Measurements from ENCODE around the gene ABCC3.

The ABCC3 gene

DNA sequence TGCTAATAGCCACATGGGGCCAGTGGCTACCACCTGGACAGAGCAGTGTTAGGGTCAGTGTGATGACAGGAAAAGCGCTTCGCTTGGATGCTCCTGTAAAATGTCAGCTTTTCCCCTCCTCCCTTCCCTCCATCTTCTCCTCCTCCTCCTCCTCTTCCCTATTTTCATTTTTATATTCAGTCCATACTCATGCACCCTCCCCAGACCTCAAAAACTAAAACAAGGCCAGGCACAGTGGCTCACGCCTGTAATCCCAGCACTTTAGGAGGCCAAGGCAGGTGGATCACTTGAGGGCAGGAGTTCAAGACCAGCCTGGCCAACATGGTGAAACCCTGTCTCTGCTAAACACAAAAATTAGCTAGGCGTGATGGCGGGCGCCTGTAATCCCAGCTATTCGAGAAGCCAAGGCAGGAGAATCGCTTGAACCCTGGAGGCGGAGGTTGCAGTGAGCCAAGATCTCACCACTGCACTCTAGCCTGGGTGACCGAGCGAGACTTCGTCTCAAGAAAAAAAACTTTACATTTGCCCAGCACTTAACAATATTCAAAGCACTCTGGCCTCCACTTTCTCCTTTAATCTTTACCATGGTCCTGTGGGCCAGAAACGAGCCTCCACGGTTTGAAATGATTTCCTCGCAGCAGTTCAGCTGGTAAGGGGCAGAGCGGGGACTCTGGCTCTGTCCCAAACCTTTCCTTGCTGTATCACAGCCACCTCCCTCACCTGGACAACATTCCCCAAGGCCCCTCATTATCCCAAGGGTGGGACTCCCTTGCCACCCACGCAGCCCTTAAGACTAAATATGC is 51.2 kb downstream of the ABCC3 start:
- no peak for DNase-seq

DNA sequence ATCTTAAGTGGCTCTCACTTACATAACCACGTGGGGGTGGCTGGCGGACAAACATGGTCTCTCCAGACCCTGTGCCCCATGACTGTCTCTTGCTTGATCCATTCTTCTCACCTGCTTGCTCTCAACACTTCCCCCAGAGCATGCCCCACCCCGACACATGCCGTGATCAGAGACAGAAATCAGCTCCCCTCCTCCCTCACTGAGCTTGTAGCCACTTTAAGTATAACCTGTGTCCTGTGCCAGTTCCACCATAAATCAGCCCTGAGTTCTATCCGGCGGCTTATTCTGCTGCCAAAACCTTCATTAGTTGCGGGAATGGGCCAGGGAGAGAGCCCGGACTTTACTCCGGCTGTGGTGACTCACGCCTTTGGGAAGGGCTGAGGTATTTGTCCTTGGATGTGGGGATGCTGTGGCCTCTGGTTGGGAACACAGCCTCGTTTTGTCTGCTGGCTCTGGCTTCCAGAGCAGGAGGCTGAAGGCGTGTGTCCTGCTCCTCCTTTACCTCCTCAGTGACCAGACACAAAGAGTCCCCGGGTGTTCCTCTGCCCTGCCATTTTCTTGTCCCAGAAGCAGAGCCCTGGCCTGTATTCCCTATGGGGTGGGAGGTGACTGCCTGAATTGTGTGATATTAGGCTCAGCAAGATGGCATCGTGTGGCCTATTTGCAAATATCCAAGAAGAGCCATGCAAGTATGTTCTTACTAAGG is 52.0 kb downstream of the ABCC3 start:
- DNase-seq: no peak

DNA sequence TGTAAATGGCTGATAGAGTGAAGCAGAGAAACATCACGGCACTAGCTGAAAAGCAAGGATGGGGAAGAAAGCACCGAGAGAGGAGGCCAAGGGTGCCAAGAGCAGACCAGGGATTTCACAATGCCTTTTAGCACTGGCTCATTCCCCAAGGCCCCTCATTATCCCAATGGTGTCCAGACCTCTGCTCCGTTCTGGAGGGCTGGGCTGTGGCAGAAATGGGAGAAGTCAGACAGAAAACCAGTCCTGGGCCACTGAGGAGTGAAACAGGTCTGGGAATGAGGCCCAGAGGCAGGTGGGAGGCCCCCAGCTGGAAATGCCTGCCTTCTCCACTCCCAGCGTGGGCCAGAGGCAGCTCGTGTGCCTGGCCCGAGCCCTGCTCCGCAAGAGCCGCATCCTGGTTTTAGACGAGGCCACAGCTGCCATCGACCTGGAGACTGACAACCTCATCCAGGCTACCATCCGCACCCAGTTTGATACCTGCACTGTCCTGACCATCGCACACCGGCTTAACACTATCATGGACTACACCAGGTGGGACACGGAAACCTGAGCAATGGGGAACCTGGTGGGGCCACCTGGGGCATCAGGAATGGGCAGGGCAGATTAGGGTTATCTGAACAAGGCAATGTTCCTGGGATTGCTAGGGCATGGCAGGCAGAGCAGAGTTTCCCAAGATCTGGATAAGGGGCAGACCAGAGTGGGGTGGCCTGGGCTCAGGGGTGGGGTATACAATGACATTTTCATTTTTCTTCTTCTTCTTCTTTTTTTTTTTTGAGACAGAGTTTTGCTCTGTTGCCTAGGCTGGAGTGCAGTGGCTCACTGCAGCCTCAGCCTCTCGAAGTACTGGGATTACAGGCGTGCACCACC is 52.8 kb downstream of the ABCC3 start:
- no peak for DNase-seq

DNA sequence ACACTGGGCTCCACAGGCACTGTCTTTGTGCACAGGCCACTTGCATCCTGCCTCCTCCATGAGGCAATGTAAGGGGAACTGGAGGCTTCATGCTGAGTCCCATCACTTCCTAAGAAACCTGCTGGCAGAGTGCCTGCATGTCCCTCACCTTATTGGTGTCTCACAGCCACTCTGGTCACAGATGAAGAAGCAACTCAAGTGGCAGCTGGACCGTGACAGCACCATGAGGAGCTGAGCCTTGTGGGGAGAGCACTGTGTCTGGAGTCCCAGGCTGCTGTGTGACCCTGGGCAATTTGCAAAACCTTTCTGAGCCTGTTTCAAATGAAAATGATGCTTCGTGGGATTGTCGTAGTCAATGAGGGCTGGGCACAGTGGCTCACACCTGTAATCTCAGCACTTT is 53.6 kb downstream of the ABCC3 start:
- DNase-seq: no peak

DNA sequence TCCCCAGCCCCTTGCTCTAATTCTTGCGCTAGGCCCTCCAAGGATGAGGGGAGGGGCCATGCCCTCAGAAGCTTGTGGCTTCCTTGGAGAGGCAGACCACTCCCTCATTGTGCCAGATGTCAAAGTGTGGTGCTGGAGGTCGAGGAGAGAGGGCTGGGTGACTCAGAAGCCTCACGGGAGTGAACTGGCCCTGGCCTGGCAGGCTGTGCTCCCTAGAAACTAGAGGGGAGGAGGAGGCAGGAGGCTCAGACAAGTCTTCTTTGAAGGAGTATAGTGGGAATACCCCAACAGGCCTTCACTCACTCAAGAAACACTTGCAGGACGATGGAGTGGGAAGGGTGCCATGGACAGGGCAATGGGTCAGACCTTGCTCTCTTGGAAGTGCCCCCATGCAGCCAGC is 54.6 kb downstream of the ABCC3 start:
- DNase-seq: no peak

DNA sequence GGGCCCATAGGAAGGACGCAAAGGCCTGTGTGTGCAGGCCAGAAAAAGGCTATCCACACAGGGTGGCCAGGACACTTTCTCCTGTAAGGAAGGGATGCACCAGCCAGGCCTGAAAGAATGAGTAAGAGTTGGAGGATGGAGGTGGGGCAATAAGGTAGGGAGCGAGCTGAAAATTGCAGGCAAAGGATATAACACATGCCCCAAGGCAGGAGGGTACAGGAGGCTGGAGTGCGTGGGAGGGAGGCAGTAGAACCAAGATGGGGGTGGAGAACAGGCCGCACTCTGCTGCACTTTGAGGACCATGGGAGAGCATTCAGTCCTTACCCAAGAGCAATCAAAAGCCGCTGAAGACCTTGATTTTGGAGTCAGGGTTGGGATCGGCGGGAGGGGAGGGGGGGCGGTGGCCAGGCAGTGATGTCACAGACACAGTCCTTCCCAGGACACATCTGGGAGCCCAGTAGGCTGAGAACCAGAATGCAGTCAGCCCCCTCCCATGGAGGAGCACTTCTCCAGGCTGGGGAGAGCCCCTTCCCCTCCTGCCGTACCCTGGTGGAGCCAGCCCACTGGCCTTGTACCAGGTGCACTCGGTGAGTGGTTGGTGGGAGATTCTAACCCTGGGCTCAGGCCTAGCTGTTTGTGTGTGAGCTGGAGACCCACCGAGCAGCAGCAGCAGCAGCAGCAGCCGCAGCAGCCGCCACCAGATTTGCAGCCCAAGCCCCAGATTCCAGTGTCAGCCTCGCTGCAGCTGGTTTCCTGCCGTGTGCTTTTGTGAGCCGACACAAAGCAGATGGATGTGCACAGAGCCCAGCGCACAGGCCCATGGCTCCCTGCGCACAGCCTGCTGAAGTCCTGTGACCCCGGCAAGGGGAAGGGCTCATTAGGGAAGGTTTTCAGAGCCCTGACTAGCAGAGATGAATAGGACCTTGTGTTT is 55.5 kb downstream of the ABCC3 start:
- DNase-seq: no peak

DNA sequence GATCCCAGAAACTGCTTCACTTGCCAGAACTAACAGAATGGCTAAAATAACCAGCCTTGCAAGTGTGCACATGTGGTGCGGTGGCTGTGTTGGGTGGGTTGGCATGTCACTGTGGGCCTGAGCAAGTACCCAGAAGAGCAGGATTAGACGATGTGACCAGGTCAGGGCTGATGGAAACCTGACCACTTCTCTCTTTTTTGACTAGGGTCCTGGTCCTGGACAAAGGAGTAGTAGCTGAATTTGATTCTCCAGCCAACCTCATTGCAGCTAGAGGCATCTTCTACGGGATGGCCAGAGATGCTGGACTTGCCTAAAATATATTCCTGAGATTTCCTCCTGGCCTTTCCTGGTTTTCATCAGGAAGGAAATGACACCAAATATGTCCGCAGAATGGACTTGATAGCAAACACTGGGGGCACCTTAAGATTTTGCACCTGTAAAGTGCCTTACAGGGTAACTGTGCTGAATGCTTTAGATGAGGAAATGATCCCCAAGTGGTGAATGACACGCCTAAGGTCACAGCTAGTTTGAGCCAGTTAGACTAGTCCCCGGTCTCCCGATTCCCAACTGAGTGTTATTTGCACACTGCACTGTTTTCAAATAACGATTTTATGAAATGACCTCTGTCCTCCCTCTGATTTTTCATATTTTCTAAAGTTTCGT is 56.3 kb downstream of the ABCC3 start:
- no peak for DNase-seq

DNA sequence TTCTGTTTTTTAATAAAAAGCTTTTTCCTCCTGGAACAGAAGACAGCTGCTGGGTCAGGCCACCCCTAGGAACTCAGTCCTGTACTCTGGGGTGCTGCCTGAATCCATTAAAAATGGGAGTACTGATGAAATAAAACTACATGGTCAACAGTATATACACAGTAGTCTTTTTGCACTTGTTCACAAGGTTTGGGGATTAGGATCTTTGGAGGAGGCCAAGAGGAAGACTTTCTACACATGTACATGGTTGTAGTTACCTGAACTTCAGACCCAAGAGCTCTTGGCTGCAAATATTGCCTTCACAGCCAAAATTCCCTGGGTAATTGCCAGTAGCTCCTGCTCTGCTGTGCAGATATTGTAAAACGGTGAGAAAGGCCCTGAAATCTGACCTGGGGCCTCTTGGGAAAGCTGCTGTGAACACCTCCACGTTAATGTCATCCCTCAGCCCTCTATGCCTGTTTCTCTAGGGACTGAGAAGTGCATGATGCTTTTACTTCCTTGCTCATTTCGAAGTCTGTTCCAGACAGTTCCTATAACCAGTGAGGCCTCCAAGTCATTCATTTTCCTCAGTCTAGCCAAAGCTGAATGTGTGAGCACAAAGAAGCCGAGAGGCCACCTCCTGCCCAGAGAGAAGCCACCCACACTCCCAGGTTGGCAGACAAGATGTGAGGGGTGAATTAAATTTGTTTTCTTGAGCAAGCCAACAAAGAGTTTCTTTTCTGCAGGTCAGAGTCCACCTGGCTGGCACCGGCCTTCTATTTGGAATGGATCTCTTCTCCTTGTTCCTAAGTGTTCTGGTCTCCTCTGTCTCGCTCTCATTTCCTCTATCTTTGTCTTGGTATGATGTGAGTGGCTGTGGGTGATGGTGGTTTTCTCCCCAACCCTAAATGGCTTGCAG is 57.1 kb downstream of the ABCC3 start:
- DNase-seq: no peak

DNA sequence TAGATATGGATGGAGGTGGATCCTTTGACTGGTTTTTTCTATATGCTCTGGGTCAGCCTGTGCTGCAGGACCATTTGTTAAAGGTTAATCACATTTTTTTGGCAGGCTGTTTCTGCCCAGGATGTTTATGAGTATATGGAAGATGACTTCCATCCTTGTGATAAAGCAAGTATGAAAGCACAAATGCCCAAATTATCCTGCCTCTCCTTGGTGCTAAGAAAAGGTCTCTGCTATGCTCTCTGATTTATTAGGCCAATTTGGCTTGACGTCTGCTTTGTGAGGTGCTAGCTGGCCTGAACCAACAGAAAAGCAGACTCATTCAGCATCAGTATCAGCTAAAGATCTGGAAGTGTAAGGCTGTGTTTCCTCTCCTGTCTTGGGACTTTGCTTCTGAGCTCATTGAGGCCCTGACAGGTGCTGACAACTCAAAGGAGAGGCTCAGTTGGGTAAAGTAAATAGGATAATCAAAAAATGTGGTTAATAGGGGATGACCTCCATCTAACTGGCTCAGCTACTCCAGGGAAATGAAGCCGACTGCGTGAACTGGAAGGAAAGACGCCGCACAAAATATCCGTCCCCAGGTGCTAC is 57.9 kb downstream of the ABCC3 start:
- DNase-seq: no peak

DNA sequence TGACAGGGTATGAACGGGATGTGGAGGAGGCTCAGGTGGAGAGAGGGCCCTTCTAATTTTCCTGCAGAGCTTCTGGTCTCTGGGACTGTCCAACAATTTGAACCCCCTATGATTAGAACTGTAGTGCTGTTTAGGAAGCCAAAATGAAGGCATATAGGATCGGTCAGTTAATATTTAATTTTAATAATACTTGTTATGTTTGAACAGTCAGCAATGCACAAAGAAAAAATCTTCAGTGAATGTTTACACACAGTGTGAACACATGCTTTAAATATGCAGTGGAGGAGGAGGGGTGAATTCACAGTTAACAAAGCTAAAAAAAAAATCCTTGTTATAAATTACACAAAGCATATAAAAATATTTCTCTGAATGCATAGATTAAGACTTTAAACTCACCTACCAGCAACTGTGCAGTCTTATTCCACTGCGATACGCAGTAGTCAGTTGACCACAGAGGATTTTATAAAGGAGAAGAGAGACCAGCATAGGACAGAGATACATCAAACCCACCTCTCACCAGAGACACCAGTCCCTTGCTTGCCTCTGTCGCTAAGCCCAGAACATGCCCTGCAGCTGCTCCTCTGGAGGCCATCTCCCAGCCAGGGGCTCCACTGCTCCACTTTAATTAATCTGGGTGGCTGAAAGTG is 58.5 kb downstream of the ABCC3 start:
- no peak for DNase-seq

DNA sequence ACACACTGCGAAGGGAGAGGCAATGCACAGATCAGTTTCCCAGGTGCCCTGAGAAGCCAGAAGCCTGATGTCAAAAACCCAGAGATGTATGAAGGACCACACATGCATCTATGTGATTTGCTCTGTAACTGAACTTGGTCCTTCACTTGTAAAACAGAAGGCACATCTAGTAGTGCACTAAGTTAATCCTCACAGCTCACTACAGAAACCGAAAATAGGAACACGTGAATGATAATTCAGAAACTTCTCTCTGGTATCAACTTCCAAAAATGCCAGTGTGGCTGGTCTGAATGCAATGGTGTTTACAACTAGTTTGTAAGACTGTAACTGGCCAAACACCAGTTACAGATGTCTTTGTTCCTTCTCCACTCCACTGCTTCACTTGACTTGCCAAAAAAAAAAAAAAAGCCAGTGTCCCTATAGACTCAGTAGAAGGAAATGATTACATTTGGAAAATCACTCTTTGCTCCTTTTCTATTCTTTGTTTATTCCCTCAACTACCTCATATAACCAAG is 61.7 kb downstream of the ABCC3 start:
- DNase-seq: no peak

DNA sequence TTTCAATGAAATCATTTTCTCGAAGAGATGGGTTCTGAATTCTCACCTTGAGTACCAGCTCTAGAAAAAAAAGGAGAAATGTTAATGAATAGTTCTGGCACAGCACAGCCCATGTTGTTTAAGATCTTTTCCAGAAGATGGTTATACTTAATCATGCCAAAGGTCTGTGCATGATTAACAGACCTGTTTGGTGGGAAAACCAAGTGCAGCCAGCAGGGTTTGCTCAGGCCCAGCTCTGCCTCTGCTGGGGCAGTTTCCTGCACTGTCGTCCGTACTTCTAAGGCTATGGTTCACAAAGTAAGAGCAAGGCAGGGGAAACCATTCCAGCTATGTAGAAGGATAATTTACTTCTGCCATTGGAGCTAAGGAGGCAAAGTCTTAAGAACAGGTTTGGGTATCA is 62.4 kb downstream of the ABCC3 start:
- no peak for DNase-seq

DNA sequence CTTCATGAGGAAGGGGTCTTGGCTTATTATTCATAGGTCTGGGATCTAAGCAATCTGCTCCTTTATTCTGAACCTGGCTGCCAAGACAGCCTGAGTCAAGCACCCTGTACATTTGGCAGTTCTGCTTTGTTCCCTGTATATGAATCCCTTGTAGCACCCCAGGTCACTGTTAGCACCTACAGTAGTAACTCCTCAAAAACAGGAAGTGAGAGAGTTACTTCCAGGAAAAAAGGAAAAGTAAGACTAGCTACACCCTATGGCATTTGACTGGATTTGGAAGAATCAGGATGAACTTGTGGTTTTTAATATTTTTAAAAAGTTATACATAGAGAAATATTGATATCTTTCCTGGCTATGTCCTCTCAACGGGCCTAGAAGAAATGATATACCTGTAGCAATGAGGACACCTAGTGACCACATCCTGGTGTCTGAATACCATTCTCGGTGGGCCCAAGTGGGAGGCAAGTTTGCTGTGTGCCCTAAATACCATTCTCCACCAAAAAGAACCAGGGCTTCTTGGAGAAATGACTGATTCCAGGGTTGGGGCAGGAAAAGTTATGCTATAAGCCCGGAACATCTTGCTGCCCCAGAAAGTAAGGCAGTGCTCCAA is 63.1 kb downstream of the ABCC3 start:
- DNase-seq: no peak

DNA sequence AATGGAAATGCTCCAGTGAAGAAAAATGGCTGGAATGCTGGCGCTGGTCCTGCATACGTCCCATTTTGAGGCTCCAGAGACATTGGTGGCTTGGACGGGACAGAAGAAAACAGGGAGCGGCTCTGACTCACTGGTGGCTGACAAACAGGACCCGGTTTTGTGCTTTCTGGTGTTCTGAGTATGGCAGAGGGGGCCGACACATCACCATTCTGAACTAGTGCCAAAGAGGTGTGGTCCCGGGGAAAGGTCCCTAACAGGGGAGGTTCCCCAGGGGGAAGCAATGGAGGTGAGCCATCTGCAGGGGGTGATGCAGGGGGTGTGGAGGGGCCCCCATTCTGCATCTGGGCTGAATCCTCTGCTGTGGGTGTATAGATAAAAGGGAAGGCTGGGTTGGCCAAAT is 64.7 kb downstream of the ABCC3 start:
- no peak for DNase-seq

DNA sequence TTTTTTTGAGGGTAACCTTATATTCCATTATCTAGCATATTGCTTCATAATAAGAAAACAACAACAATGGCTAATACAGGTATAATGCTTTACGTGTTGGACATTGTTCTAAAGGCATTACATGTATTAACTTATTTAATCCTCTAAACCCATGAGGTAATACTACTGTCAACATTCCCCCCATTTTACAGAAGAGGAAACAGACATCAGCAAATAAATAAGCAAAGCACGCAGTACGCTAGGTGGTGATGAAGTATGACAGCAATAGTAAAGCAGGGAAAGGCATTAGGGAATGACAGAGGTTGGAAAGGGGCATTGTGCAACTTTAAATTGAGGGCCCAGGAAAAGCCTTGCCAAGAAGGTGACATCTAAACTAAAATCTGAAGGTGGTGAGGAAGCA is 68.5 kb downstream of the ABCC3 start:
- DNase-seq: no peak

DNA sequence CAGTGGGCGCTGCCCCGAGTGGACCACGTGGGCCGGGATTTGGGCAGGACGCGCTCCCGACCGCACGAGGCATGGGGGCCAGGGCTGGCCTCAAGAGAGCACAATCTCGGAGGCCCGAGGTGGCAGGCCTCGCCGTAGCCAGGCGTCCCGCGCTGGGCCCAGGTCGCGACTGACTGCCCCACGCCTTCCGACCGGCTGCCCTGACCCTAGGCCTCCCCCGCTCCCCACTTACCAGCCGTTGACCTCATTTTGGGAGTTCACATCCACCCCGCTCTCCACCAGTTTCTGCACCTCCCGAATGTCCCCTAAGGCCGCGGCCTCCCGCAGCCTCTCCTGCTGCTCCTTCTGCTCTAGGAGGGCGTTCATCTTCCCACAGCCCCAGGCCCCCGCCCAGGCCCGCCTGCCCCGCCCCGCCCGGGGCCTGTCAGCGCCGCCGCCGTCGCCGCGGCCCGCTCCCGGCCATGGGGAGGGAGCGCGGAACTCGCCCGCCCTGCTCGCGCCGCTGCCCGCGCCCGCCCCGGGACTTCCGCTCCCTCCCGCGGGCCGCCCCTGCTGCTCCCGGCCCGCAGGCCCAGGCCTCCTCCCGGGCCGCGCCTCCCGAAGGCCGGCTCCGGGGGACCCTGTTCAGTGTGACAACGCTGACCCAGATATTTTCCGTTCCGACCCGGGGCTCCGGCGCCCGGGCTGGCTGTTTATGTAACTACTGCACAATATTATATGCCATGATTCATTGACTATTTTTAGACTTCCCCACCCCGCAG is 72.8 kb downstream of the ABCC3 start, which contains the start of gene ANKRD40:
Gene ANKRD40 (minus strand): TSS at position 626 of the 761 bp plus-strand sequence. CDS start 260 bp downstream, at position 366.
- DNase-seq: peak; percentile 91

DNA sequence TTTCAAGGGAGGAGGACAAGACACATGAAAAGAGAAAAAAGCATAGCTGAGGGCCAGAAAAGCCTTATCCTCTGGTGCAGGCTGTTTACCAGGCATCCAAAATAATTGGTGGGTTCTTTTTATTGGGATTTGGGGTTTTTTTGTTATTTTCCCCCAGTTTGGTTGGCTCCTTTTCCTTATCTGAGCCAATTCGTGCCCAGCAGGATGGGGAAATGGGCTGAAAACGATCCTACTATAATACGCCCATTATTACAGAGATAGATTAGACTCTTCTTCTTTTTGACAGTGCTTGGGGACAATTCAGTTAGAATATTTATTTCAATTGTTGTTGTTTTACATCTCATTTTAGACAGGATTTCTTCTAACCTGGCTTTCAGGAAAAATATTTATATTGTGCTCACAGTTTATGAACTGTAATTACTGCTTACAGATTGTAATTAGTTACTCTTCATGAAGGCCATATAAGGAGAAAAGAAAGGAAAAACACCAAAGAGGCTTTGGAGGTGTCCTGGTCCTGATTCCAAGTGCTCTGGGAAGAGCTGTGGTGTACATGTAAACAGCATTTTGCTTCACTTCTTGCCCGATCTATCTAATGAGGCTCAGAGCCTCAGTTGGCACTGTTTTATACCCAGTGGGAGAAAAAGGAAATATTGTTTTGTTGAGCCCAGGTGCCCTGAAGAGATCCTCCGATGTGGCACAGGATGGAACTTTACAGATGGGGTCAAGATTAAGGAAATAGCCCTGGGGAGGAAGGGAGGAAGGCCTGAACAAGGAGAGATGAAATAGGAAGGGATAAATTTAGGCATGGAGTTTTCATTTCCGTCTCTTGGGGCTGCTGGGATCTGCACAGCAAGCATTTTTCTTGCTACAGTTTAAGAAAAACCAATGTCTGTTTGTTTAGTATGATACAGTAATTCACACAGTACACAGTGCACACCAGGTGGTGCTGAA is 73.6 kb downstream of the ABCC3 start:
- DNase-seq: peak; percentile 47
